ENCODE data around the gene ARHGAP33. TPM values are rescaled to one million over a fixed set of nuclear protein-coding genes. Genes with fewer than 3 reads are reported as not detected.

Gene ARHGAP33
- total RNA-seq = 10 to 100 TPM in 1 of 4 donors, 1 to 10 TPM in 2, under 1 TPM in 1; 0.33 to 12.2 (median 4.5) TPM

GRCh38 chr19:35775298-35776101, at the start of gene ARHGAP33:
Gene ARHGAP33, plus strand, starts transcription at chr19:35775564. Its CDS starts 95 bp downstream, at chr19:35775659.
- no peak for TF ChIP-seq CTCF (IDR thresholded peaks at IDR 0.05; ENCODE audit: low read depth)

GRCh38 chr19:35727053-35727955, 48.1 kb upstream of the ARHGAP33 start:
- TF ChIP-seq CTCF (IDR thresholded peaks at IDR 0.05; ENCODE audit: low read depth) = no peak

GRCh38 chr19:35727956-35728706, 47.2 kb upstream of the ARHGAP33 start:
- TF ChIP-seq CTCF (IDR thresholded peaks at IDR 0.05; ENCODE audit: low read depth) = no peak

GRCh38 chr19:35729021-35729420, 46.3 kb upstream of the ARHGAP33 start:
- no peak for TF ChIP-seq CTCF (IDR thresholded peaks at IDR 0.05; ENCODE audit: low read depth)

GRCh38 chr19:35729763-35730162, 45.6 kb upstream of the ARHGAP33 start:
- TF ChIP-seq CTCF (IDR thresholded peaks at IDR 0.05; ENCODE audit: low read depth) = no peak

- no peak for TF ChIP-seq CTCF (IDR thresholded peaks at IDR 0.05; ENCODE audit: low read depth)
These were observed 45.0 kb upstream of the ARHGAP33 start for GRCh38 chr19:35730326-35730725.

Data from subcutaneous adipose tissue (tissue), 4 donors.